Sigmoid colon (tissue), 7 donors: ENCODE measurements around the gene ZNF10. TPM values are rescaled to one million over a fixed set of nuclear protein-coding genes. Genes with fewer than 3 reads are reported as not detected.

Experiments
- DNase-seq: peaks from one replicate; pipeline ENCODE4 v3.0.0-alpha.2; 2019
- H3K27ac ChIP-seq, 4 donors: fragments of 200-600 bp; sonication (generic); one replicate each; pipeline ENCODE4 v1.5.1; 2016 to 2019; ENCODE audit warnings: mild to moderate bottlenecking in 1 of 4
- H3K27me3 ChIP-seq, 3 donors: fragments of 200-600 bp; sonication (generic); one replicate each; pipeline ENCODE4 v1.5.1; 2019; ENCODE audit warnings: mild to moderate bottlenecking in 1 of 3
- H3K36me3 ChIP-seq, 4 donors: fragments of 200-600 bp; sonication (generic); one replicate each; pipeline ENCODE4 v1.5.1; 2016 to 2019
- H3K4me1 ChIP-seq, 4 donors: fragments of 200-600 bp; sonication (generic); one replicate each; pipeline ENCODE4 v1.5.1; 2017 to 2019
- H3K4me3 ChIP-seq, 4 donors: fragments of 200-600 bp; sonication (generic); one replicate each; pipeline ENCODE4 v1.5.1; 2017 to 2019; ENCODE audit warnings: mild to moderate bottlenecking in 2 of 4, moderate library complexity in 1 of 4
- H3K9me3 ChIP-seq, 4 donors: fragments of 200-600 bp in 3 of 4; sonication (generic) in 3 of 4; one replicate each; pipeline versions ENCODE4 v1.5.1 to v1.6.1; 2013 to 2019
- EP300 ChIP-seq, 4 donors: sonication (generic); formaldehyde crosslinking; IDR thresholded peaks; one replicate each; pipeline ENCODE4 v1.6.1; 2017; ENCODE audit warnings: antibody characterized with exemption in 4 of 4
- POLR2A ChIP-seq, 2 donors: fragments of 450-650 bp; IDR thresholded peaks; one replicate each; pipeline ENCODE4 v1.6.1; 2016; ENCODE audit warnings: antibody characterized with exemption in 2 of 2, mild to moderate bottlenecking in 2 of 2, moderate library complexity in 2 of 2
- POLR2AphosphoS5 ChIP-seq, 4 donors: sonication (generic); formaldehyde crosslinking; IDR thresholded peaks; one replicate each; pipeline ENCODE4 v1.6.1; 2017; ENCODE audit warnings: antibody characterized with exemption in 4 of 4
- WGBS, 2 donors: extraction: QIAGEN DNeasy Blood & Tissue Kit; methylation state at CpG; one replicate each; pipeline ENCODE4 v1.1.7; 2013; 5-methylcytosine and 5-hydroxymethylcytosine counted together
- intact Hi-C: fragments of 100-400 bp; cut with DNase I; formaldehyde crosslinking; loops from one replicate; pipeline ENCODE4 v1.15.1; 2023
- polyA plus RNA-seq, 3 donors: library from polyadenylated mRNA; stranded (reverse); fragments of 200-250 nt; gene quantifications; one replicate each; pipeline ENCODE4 v1.2.3, GENCODE V29; 2013
- total RNA-seq, 4 donors: library from RNA; depleted of rRNA; stranded (reverse); fragments of >200 nt; gene quantifications; one replicate each; pipeline ENCODE4 v1.1.0, GENCODE V29; 2016
- TF ChIP-seq, protein P1 (sequence below), 4 experiments: fragments of 450-650 bp in 3 of 4; fragments of 200-600 bp in 1 of 4; IDR thresholded peaks; one replicate each; pipeline ENCODE4 v1.5.1; 2016 to 2019; ENCODE audit warnings: antibody characterized with exemption in 4 of 4, mild to moderate bottlenecking in 3 of 4, moderate library complexity in 2 of 4
- donor health status: healthy with polysubstance abuse.
- donor health status: Bipolar disorder and iron deficiency.
- donor health status: healthy.

Gene ZNF10
- total and polyA plus RNA-seq, 7 donors = 0.46 to 22.8 (median 10.5) TPM

DNA sequence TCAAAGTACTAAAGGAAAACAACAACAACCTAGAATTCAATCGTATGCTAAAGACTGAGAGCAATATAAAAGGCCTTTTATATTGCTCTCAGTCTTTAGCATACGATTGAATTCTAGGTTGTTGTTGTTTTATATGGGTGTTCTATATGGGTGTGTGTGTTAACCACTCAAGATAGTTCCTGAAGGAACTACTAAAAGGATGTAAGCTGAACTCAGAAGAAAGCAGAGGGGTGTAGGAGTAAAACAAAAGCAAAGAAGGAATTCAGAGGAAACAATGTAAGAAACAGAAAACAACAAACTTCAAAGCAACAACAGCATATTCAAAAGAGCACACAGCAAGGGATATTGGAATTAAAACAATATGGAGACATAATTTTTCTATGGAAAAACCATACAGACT is 5.8 kb upstream of the ZNF10 start:
- H3K27ac ChIP-seq = no peak overlapping the region
- peaks cover 9 to 90% (median 50%) of the 10 kb centered on the region in 4 donors for H3K36me3 ChIP-seq
- peaks cover 0 to 6% (median 2%) of the 10 kb centered on the region in 4 donors for H3K4me1 ChIP-seq
- no peaks in the 10 kb centered on the region for H3K27me3 ChIP-seq
- peaks cover 41 to 87% (median 67%) of the 10 kb centered on the region in 4 donors for H3K9me3 ChIP-seq
- H3K4me3 ChIP-seq = no peak overlapping the region
- intact Hi-C loops = no loop called here
- no peak for DNase-seq
- no peak for TF ChIP-seq POLR2AphosphoS5 (IDR thresholded peaks at IDR 0.05)
- TF ChIP-seq EP300 (IDR thresholded peaks at IDR 0.05) = no peak
- TF ChIP-seq, protein P1, sequence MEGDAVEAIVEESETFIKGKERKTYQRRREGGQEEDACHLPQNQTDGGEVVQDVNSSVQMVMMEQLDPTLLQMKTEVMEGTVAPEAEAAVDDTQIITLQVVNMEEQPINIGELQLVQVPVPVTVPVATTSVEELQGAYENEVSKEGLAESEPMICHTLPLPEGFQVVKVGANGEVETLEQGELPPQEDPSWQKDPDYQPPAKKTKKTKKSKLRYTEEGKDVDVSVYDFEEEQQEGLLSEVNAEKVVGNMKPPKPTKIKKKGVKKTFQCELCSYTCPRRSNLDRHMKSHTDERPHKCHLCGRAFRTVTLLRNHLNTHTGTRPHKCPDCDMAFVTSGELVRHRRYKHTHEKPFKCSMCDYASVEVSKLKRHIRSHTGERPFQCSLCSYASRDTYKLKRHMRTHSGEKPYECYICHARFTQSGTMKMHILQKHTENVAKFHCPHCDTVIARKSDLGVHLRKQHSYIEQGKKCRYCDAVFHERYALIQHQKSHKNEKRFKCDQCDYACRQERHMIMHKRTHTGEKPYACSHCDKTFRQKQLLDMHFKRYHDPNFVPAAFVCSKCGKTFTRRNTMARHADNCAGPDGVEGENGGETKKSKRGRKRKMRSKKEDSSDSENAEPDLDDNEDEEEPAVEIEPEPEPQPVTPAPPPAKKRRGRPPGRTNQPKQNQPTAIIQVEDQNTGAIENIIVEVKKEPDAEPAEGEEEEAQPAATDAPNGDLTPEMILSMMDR (IDR thresholded peaks at IDR 0.05) = no peak
- TF ChIP-seq POLR2A (IDR thresholded peaks at IDR 0.05) = no peak
- WGBS, 2 donors = 96 to 98% methylated on average over 2 of the region's 2 CpGs

DNA sequence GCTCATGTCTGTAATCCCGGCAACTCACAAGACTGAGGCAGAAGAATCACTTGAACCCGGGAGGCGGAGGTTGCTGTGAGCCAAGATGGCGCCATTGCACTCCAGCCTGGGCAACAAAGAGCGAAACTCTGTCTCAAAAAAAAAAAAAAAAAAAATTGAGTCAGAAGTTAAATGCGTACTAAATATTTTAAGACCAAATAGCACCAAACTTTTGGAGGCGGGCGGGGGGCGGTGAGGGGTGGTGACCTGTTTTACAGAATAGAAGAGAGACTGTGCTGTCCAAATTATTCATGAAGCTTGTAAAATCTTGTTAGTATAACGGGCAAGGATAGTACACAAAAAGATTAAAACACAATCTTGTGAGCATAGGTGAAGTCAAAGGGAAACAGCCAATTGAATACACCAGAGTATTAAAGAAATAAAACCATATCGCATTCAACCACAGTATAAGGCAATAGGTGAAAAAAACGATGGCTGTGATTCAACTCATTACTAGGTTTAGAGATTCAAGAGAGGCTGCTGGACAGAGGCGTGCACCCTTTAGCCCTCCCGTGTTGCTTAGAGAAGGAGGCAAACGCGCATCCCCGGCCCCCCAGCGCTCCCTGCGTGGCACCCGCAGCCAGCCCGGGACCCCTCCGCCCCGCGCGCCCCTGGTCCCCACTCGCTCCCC is 924 bp upstream of the ZNF10 start:
- peaks cover 4 to 60% (median 24%) of the 10 kb centered on the region in 4 donors for H3K36me3 ChIP-seq
- WGBS, 2 donors = 22 to 27% methylated on average over 26 of the region's 26 CpGs
- intact Hi-C loops = loop anchor here (1.0 to 2.0 kb wide), 5 partner anchors 21 to 143 kb away; partner anchors contain the start of genes ZNF140, ZNF26, ZNF268 and ZNF84
- H3K27ac ChIP-seq = peak overlapping the region; percentile 95 to 98 (median 96)
- peaks cover 0 to 14% (median 6%) of the 10 kb centered on the region in 4 donors for H3K4me1 ChIP-seq
- peaks cover 15 to 49% (median 36%) of the 10 kb centered on the region in 4 donors for H3K9me3 ChIP-seq
- TF ChIP-seq POLR2A (IDR thresholded peaks at IDR 0.05) = no peak
- TF ChIP-seq, protein P1 (IDR thresholded peaks at IDR 0.05) = no peak
- TF ChIP-seq POLR2AphosphoS5 (IDR thresholded peaks at IDR 0.05) = no peak
- TF ChIP-seq EP300 (IDR thresholded peaks at IDR 0.05) = no peak
- H3K27me3 ChIP-seq = no peaks in the 10 kb centered on the region
- peak overlapping the region; percentile 77 to 92 (median 82) for H3K4me3 ChIP-seq
- DNase-seq = no peak

DNA sequence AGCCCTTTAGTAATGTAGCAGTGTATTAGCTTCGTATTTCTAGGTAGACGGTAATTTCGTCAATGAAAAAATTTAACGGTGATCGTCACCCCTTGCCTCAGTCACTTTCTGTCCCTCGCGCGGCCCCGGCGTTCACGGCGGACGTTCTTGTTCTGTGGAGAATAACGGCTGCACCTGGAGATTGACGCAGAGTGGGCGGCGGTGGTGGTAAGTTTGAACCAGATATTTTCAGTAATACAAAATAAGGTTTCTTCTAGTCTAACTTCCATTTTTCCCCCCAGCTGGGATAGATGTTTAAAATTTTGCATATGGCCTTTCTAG is 341 bp downstream of the ZNF10 start:
- peak; percentile 67 for DNase-seq
- H3K9me3 ChIP-seq = peaks cover 7 to 47% (median 38%) of the 10 kb centered on the region in 4 donors
- 0 to 1% methylated on average over 17 of the region's 17 CpGs for WGBS, 2 donors
- peak overlapping the region; percentile 95 to 98 (median 96) for H3K27ac ChIP-seq
- intact Hi-C loops = loop anchor here (1.0 to 2.0 kb wide), 4 partner anchors 50 to 144 kb away; partner anchors contain the start of genes ZNF140, ZNF26, ZNF268 and ZNF84
- no peaks in the 10 kb centered on the region for H3K27me3 ChIP-seq
- peaks cover 0 to 14% (median 6%) of the 10 kb centered on the region in 4 donors for H3K4me1 ChIP-seq
- TF ChIP-seq POLR2AphosphoS5 (IDR thresholded peaks at IDR 0.05) = no peak
- TF ChIP-seq, protein P1 (IDR thresholded peaks at IDR 0.05) = no peak
- TF ChIP-seq POLR2A (IDR thresholded peaks at IDR 0.05) = no peak
- no peak for TF ChIP-seq EP300 (IDR thresholded peaks at IDR 0.05)
- peak overlapping the region; percentile 77 to 92 (median 82) for H3K4me3 ChIP-seq
- peaks cover 4 to 60% (median 28%) of the 10 kb centered on the region in 4 donors for H3K36me3 ChIP-seq

DNA sequence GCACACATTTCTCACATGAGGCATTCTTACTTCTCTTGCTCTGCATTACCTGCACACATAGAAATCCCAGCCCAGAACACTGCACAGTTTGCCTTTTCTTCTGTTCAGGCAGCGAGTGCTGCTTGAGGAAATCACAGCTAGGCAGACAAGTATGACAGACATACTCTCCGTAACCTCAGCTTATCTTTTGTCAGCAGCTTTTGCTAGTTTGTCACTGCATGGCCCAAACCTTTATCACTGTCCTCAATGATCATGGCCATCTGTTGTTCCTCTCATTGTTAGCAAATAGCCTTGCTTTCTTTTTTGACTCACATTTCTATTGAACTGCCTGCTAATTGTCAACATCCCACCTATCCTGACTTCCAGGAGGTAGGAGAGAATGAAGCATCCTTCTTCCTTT is 5.3 kb downstream of the ZNF10 start:
- Histone ChIP-seq H3K27ac (no peak overlapping the region), H3K36me3 (peaks cover 4 to 80% (median 36%) of the 10 kb centered on the region in 4 donors), H3K9me3 (peaks cover 15 to 63% (median 56%) of the 10 kb centered on the region in 4 donors), H3K4me3 (no peak overlapping the region), H3K27me3 (no peaks in the 10 kb centered on the region), H3K4me1 (peaks cover 0 to 7% (median 3%) of the 10 kb centered on the region in 4 donors)
- DNase-seq = no peak
- intact Hi-C loops = no loop called here
- TF ChIP-seq POLR2AphosphoS5 (IDR thresholded peaks at IDR 0.05) = no peak
- TF ChIP-seq POLR2A (IDR thresholded peaks at IDR 0.05) = no peak
- TF ChIP-seq, protein P1 (IDR thresholded peaks at IDR 0.05) = no peak
- no peak for TF ChIP-seq EP300 (IDR thresholded peaks at IDR 0.05)
- WGBS, 2 donors = 98% methylated on average over 2 of the region's 2 CpGs
